ENCODE results near the gene UBL4A. TPM values are rescaled to one million over a fixed set of nuclear protein-coding genes. Genes with fewer than 3 reads are reported as not detected.

Gene UBL4A
- total and polyA plus RNA-seq, 9 of the 15 experiments (the other 6 are each of a cell fraction or from before 2014, with no cell fraction given): 15.2 to 140 (median 100) TPM

DNA sequence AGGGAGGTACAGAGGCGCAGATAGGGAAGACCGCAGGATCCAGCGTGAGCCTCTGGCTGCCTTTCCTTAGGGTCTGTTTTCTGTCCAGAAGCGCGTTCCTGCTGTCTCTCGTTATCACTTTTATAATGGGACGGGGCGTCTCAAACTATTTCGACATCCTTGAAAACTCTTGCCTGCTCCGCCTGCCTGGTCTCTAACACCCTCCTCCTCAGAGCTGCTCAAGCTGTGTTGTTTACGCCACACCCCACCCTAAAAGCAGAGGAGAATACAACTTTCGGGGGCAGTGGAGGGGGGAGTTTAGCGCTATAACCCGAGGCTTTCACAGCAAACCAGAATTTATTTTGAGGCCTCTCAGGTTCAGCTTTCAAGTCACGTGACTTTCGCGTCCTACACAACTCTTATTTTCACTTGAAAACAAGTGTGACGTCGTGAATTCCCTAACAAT, 30.3 kb upstream of the UBL4A start (continued):
- no peak for TF ChIP-seq ETV1 (tag; conservative IDR thresholded peaks at IDR 0.05; ENCODE audit: low read depth)
- TF ChIP-seq, protein P1, sequence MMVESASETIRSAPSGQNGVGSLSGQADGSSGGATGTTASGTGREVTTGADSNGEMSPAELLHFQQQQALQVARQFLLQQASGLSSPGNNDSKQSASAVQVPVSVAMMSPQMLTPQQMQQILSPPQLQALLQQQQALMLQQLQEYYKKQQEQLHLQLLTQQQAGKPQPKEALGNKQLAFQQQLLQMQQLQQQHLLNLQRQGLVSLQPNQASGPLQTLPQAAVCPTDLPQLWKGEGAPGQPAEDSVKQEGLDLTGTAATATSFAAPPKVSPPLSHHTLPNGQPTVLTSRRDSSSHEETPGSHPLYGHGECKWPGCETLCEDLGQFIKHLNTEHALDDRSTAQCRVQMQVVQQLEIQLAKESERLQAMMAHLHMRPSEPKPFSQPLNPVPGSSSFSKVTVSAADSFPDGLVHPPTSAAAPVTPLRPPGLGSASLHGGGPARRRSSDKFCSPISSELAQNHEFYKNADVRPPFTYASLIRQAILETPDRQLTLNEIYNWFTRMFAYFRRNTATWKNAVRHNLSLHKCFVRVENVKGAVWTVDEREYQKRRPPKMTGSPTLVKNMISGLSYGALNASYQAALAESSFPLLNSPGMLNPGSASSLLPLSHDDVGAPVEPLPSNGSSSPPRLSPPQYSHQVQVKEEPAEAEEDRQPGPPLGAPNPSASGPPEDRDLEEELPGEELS (CRISPR knock-in tag; IDR thresholded peaks at IDR 0.05; ENCODE audit: borderline replicate concordance): no peak
- no peak for TF ChIP-seq ZNF23 (CRISPR knock-in tag; IDR thresholded peaks at IDR 0.05)
- TF ChIP-seq, protein P2, sequence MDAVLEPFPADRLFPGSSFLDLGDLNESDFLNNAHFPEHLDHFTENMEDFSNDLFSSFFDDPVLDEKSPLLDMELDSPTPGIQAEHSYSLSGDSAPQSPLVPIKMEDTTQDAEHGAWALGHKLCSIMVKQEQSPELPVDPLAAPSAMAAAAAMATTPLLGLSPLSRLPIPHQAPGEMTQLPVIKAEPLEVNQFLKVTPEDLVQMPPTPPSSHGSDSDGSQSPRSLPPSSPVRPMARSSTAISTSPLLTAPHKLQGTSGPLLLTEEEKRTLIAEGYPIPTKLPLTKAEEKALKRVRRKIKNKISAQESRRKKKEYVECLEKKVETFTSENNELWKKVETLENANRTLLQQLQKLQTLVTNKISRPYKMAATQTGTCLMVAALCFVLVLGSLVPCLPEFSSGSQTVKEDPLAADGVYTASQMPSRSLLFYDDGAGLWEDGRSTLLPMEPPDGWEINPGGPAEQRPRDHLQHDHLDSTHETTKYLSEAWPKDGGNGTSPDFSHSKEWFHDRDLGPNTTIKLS (IDR thresholded peaks at IDR 0.05; ENCODE audit: borderline replicate concordance, low read depth): 0 out of 2 replicates have a peak, but pooled peaks have one; percentile 16
- TF ChIP-seq ATF7 (IDR thresholded peaks at IDR 0.05): 0 out of 2 replicates have a peak, but pooled peaks have one; percentile 5
- no peak for TF ChIP-seq LEF1 (IDR thresholded peaks at IDR 0.05)
- TF ChIP-seq, protein P3, sequence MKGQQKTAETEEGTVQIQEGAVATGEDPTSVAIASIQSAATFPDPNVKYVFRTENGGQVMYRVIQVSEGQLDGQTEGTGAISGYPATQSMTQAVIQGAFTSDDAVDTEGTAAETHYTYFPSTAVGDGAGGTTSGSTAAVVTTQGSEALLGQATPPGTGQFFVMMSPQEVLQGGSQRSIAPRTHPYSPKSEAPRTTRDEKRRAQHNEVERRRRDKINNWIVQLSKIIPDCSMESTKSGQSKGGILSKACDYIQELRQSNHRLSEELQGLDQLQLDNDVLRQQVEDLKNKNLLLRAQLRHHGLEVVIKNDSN (CRISPR knock-in tag; IDR thresholded peaks at IDR 0.05): peak; percentile 67; the same call in 1 of the 2 replicates
- TF ChIP-seq, protein P4, sequence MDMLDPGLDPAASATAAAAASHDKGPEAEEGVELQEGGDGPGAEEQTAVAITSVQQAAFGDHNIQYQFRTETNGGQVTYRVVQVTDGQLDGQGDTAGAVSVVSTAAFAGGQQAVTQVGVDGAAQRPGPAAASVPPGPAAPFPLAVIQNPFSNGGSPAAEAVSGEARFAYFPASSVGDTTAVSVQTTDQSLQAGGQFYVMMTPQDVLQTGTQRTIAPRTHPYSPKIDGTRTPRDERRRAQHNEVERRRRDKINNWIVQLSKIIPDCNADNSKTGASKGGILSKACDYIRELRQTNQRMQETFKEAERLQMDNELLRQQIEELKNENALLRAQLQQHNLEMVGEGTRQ (CRISPR knock-in tag; IDR thresholded peaks at IDR 0.05): peak; percentile 25; the same call in 1 of the 2 replicates
- peak; percentile 74 for TF ChIP-seq GABPA (tag; conservative IDR thresholded peaks at IDR 0.05; ENCODE audit: low read depth)
- no peak for TF ChIP-seq CTBP1 (IDR thresholded peaks at IDR 0.05; ENCODE audit: borderline replicate concordance)
- TF ChIP-seq, protein P5, sequence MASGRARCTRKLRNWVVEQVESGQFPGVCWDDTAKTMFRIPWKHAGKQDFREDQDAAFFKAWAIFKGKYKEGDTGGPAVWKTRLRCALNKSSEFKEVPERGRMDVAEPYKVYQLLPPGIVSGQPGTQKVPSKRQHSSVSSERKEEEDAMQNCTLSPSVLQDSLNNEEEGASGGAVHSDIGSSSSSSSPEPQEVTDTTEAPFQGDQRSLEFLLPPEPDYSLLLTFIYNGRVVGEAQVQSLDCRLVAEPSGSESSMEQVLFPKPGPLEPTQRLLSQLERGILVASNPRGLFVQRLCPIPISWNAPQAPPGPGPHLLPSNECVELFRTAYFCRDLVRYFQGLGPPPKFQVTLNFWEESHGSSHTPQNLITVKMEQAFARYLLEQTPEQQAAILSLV (tag; IDR thresholded peaks at IDR 0.05): no peak
- TF ChIP-seq CEBPB (tag; IDR thresholded peaks at IDR 0.05): peak; percentile 86
- TF ChIP-seq TEAD4 (IDR thresholded peaks at IDR 0.05; ENCODE audit: low read length): peak; percentile 30; the same call in 1 of the 2 replicates
- no peak for TF ChIP-seq TEAD4 (CRISPR knock-in tag; IDR thresholded peaks at IDR 0.05; ENCODE audit: borderline replicate concordance)
- TF ChIP-seq ZBTB7A (IDR thresholded peaks at IDR 0.05; ENCODE audit: borderline replicate concordance, control insufficient read depth, low read depth, low read length): no peak
- no peak for TF ChIP-seq SRF (CRISPR knock-in tag; IDR thresholded peaks at IDR 0.05)
